ENCODE data around the gene NOC2L. TPM values are rescaled to one million over a fixed set of nuclear protein-coding genes. Genes with fewer than 3 reads are reported as not detected.

Gene NOC2L
- total RNA-seq, 2 donors from 2014 or later: 83.5 to 97.3 TPM

- H3K9me3 ChIP-seq (ENCODE audit: control insufficient read depth, low read length): no peaks in the 10 kb centered on the region
- no peaks in the 10 kb centered on the region for H3K9me3 Mint-ChIP-seq
- peaks cover 74% of the 10 kb centered on the region for H3K27me3 Mint-ChIP-seq (ENCODE audit: insufficient read depth)
- no peak overlapping the region for H3K4me3 Mint-ChIP-seq
- H3K36me3 Mint-ChIP-seq (ENCODE audit: low read depth): peaks cover 31% of the 10 kb centered on the region
- no peak for TF ChIP-seq CTCF (conservative IDR thresholded peaks at IDR 0.05)
- H3K9ac ChIP-seq (ENCODE audit: extremely low read depth, low read length, poor library complexity, severe bottlenecking): no peak overlapping the region
- no peak for DNase-seq
- H3K4me1 ChIP-seq (ENCODE audit: control insufficient read depth, insufficient read depth, low read length): no peaks in the 10 kb centered on the region
- peaks cover 17% of the 10 kb centered on the region for H3K4me1 Mint-ChIP-seq
- 60 to 79% methylated on average over 4 to 9 of the region's 9 CpGs for WGBS, 2 experiments (ENCODE audit: insufficient coverage in 1 of 2, insufficient read length in 1 of 2)
- no peak overlapping the region for H3K27ac ChIP-seq (ENCODE audit: low read depth, low read length)
- no peak overlapping the region for H3K4me3 ChIP-seq (ENCODE audit: low read length)
- peaks cover 69% of the 10 kb centered on the region for H3K27me3 ChIP-seq (ENCODE audit: control insufficient read depth, insufficient read depth, low read length, poor library complexity, severe bottlenecking)
- no peaks in the 10 kb centered on the region for H3K36me3 ChIP-seq (ENCODE audit: control insufficient read depth, insufficient read depth, low read length)
- no peak overlapping the region for H3K27ac Mint-ChIP-seq
These were observed 31.8 kb downstream of the NOC2L start for GRCh38 chr1:927234-927633.

- peaks cover 15% of the 10 kb centered on the region for H3K4me1 Mint-ChIP-seq
- DNase-seq: peak; percentile 74
- no peaks in the 10 kb centered on the region for H3K9me3 Mint-ChIP-seq
- Histone ChIP-seq H3K36me3 (ENCODE audit: control insufficient read depth, insufficient read depth, low read length) (no peaks in the 10 kb centered on the region), H3K4me1 (ENCODE audit: control insufficient read depth, insufficient read depth, low read length) (peaks cover 1% of the 10 kb centered on the region), H3K9me3 (ENCODE audit: control insufficient read depth, low read length) (no peaks in the 10 kb centered on the region), H3K4me3 (ENCODE audit: low read length) (no peak overlapping the region), H3K27ac (ENCODE audit: low read depth, low read length) (no peak overlapping the region), H3K27me3 (ENCODE audit: control insufficient read depth, insufficient read depth, low read length, poor library complexity, severe bottlenecking) (peaks cover 81% of the 10 kb centered on the region), H3K9ac (ENCODE audit: extremely low read depth, low read length, poor library complexity, severe bottlenecking) (no peak overlapping the region)
- H3K36me3 Mint-ChIP-seq (ENCODE audit: low read depth): peaks cover 32% of the 10 kb centered on the region
- WGBS, 2 experiments (ENCODE audit: insufficient coverage in 1 of 2, insufficient read length in 1 of 2): 7 to 8% methylated on average over 20 to 65 of the region's 65 CpGs
- no peak overlapping the region for H3K27ac Mint-ChIP-seq
- peaks cover 82% of the 10 kb centered on the region for H3K27me3 Mint-ChIP-seq (ENCODE audit: insufficient read depth)
- TF ChIP-seq CTCF (conservative IDR thresholded peaks at IDR 0.05): no peak
- H3K4me3 Mint-ChIP-seq: peak overlapping the region; percentile 67
These were observed 33.3 kb downstream of the NOC2L start for GRCh38 chr1:925561-926421.

- no peaks in the 10 kb centered on the region for H3K9me3 Mint-ChIP-seq
- Histone ChIP-seq H3K27ac (ENCODE audit: low read depth, low read length) (no peak overlapping the region), H3K4me3 (ENCODE audit: low read length) (peak overlapping the region; percentile 66), H3K9me3 (ENCODE audit: control insufficient read depth, low read length) (no peaks in the 10 kb centered on the region), H3K9ac (ENCODE audit: extremely low read depth, low read length, poor library complexity, severe bottlenecking) (no peak overlapping the region), H3K4me1 (ENCODE audit: control insufficient read depth, insufficient read depth, low read length) (peaks cover 6% of the 10 kb centered on the region), H3K27me3 (ENCODE audit: control insufficient read depth, insufficient read depth, low read length, poor library complexity, severe bottlenecking) (peaks cover 90% of the 10 kb centered on the region), H3K36me3 (ENCODE audit: control insufficient read depth, insufficient read depth, low read length) (no peaks in the 10 kb centered on the region)
- peaks cover 32% of the 10 kb centered on the region for H3K36me3 Mint-ChIP-seq (ENCODE audit: low read depth)
- H3K27ac Mint-ChIP-seq: no peak overlapping the region
- WGBS, 2 experiments (ENCODE audit: insufficient coverage in 1 of 2, insufficient read length in 1 of 2): 1% methylated on average over 36 to 118 of the region's 120 CpGs
- H3K27me3 Mint-ChIP-seq (ENCODE audit: insufficient read depth): peaks cover 83% of the 10 kb centered on the region
- TF ChIP-seq CTCF (conservative IDR thresholded peaks at IDR 0.05): peak; percentile 27
- peaks cover 19% of the 10 kb centered on the region for H3K4me1 Mint-ChIP-seq
- peak overlapping the region; percentile 67 for H3K4me3 Mint-ChIP-seq
- peak; percentile 84 for DNase-seq
These were observed 34.1 kb downstream of the NOC2L start for GRCh38 chr1:924656-925560.
